ENCODE results near the gene TCERG1. TPM values are rescaled to one million over a fixed set of nuclear protein-coding genes. Genes with fewer than 3 reads are reported as not detected.

Gene TCERG1
- total RNA-seq, 1 donor from 2014 or later: 156 TPM

DNA sequence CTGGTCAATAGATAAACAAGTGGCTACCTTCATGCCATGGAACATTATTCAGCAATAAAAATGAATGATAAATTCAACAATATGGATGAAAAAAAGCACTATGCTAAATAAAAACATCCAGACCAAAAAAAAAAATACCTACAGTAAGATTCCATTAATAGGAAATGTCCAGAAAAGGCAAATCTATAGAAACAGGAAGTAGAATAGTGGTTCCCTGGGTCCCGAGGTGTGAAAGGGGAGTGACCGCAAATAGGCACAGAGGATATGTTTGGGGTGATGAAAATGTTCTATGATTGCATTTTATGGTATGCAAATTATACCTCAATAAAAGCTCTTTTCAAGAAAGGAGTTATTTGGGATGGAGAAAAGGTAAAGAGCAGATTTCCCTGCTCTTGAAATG lies 72.4 kb downstream of the TCERG1 start:
- no peaks in the 10 kb centered on the region for H3K4me1 Mint-ChIP-seq
- no peak overlapping the region for H3K4me3 Mint-ChIP-seq
- no peak for DNase-seq (ENCODE audit: low spot score in 2 of 2, unreplicated experiment in 2 of 2)
- H3K27ac Mint-ChIP-seq: no peak overlapping the region
- no peak for TF ChIP-seq CTCF (IDR thresholded peaks at IDR 0.05; ENCODE audit: unreplicated experiment)
- H3K36me3 Mint-ChIP-seq: no peaks in the 10 kb centered on the region
- H3K27me3 Mint-ChIP-seq (ENCODE audit: low read depth): peaks cover 5% of the 10 kb centered on the region
- no peaks in the 10 kb centered on the region for H3K9me3 Mint-ChIP-seq

GRCh38 chr5:146520731-146521130 lies 73.6 kb downstream of the TCERG1 start:
- H3K27ac Mint-ChIP-seq: no peak overlapping the region
- no peaks in the 10 kb centered on the region for H3K36me3 Mint-ChIP-seq
- no peaks in the 10 kb centered on the region for H3K4me1 Mint-ChIP-seq
- peaks cover 5% of the 10 kb centered on the region for H3K27me3 Mint-ChIP-seq (ENCODE audit: low read depth)
- H3K4me3 Mint-ChIP-seq: no peak overlapping the region
- DNase-seq (ENCODE audit: low spot score in 2 of 2, unreplicated experiment in 2 of 2): no peak
- TF ChIP-seq CTCF (IDR thresholded peaks at IDR 0.05; ENCODE audit: unreplicated experiment): no peak
- no peaks in the 10 kb centered on the region for H3K9me3 Mint-ChIP-seq

DNA sequence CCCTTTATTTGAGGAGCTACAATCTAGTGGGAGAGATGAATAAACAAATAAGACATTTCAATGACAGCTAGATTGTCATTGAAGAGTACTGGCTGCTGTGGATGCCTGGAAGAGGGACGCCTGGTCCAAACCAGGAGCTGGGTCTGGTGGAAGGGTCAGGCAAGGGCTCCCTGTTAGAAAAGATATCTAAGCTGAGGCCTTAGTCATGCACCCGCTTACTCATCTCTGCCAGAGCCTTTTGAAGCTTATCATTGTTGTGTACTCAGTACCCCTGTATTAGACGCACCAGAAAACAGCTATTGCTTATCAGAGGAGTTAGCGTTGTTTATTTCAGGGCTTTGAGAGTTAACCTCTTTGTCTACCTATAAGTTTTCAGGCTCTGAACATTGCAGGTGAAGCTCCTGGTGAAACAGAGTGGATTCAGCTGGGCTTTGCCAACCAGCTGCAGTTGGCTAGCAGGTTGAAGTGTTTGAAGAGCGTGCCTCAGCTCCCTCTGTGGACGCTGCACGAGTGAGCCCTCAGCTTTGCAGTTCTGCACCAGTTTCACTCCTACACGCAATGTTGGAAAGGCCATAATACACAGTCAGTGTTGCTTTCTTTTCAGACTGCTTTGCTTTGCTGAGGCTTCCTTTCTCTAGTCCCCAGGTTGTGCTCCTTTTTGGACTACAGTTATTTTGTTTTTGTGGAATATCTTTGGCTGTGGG lies 74.4 kb downstream of the TCERG1 start:
- Mint-ChIP-seq H3K9me3 (no peaks in the 10 kb centered on the region), H3K4me1 (no peaks in the 10 kb centered on the region), H3K27ac (no peak overlapping the region), H3K27me3 (ENCODE audit: low read depth) (peaks cover 5% of the 10 kb centered on the region), H3K4me3 (no peak overlapping the region), H3K36me3 (no peaks in the 10 kb centered on the region)
- DNase-seq (ENCODE audit: low spot score in 2 of 2, unreplicated experiment in 2 of 2): no peak
- TF ChIP-seq CTCF (IDR thresholded peaks at IDR 0.05; ENCODE audit: unreplicated experiment): no peak

GRCh38 chr5:146523698-146524097 lies 76.6 kb downstream of the TCERG1 start:
- Mint-ChIP-seq H3K27ac (no peak overlapping the region), H3K27me3 (ENCODE audit: low read depth) (peaks cover 8% of the 10 kb centered on the region), H3K9me3 (no peaks in the 10 kb centered on the region), H3K36me3 (no peaks in the 10 kb centered on the region), H3K4me1 (no peaks in the 10 kb centered on the region), H3K4me3 (no peak overlapping the region)
- no peak for DNase-seq (ENCODE audit: low spot score in 2 of 2, unreplicated experiment in 2 of 2)
- TF ChIP-seq CTCF (IDR thresholded peaks at IDR 0.05; ENCODE audit: unreplicated experiment): no peak

DNA sequence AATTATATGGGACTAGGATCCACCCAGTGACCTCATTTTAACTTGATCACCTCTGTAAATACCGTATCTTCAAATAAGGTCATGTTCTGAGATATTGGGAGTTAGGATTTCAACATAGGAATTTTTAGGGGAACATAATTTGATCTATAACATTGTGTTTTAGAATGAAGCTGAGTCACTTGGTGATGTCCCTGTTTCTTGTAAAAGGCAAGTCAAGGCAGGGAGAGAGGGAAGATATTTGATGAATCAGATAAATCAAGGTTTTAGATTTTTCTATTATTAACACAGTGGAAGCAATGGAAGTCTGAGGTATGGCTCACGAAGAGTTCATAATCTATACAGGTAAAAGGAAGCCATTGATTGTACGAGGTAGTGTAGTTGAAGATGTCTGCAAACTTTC lies 80.7 kb downstream of the TCERG1 start:
- Mint-ChIP-seq H3K27me3 (ENCODE audit: low read depth) (peaks cover 8% of the 10 kb centered on the region), H3K4me3 (no peak overlapping the region), H3K9me3 (no peaks in the 10 kb centered on the region), H3K4me1 (no peaks in the 10 kb centered on the region), H3K27ac (no peak overlapping the region), H3K36me3 (no peaks in the 10 kb centered on the region)
- no peak for DNase-seq (ENCODE audit: low spot score in 2 of 2, unreplicated experiment in 2 of 2)
- no peak for TF ChIP-seq CTCF (IDR thresholded peaks at IDR 0.05; ENCODE audit: unreplicated experiment)

All from mesothelial cell of epicardium (in vitro differentiated cells).